Femur (tissue), 1 donor: Measurements from ENCODE around the gene NDUFB3.
"Not testable (repeated sequence)": the region's sequence is repeated elsewhere in the genome, so short reads cannot be mapped to it uniquely, and the experiment has no call there.

Source experiments
- DNase-seq: peaks from one replicate; pipeline ENCODE4 v3.0.0-alpha.2; 2017

The NDUFB3 gene

DNA sequence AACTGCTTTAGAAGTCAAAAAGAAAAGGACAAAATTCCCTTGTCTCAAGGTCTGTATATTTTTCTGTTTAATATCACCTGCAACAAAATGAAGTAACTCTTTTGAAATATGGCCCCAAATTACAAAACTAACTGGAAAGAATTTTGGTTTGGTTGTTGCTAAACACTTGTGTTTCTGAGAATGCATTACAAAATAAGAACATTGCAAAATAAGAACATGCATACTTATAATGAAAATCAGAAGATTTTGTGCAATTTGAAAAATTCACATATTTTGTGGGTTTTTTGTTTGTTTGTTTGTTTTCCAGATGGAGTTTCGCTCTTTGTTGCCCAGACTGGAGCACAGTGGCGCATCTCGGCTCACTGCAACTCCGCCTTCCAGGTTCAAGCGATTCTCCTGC, 21.8 kb downstream of the NDUFB3 start:
- no peak for DNase-seq

- DNase-seq: no peak
Measured at GRCh38 chr2:201100497-201100896, 28.7 kb downstream of the NDUFB3 start.

- DNase-seq: no peak
Measured at GRCh38 chr2:201105759-201106158, 34.0 kb downstream of the NDUFB3 start.

GRCh38 chr2:201107624-201108023, 35.8 kb downstream of the NDUFB3 start:
- DNase-seq: no peak

DNA sequence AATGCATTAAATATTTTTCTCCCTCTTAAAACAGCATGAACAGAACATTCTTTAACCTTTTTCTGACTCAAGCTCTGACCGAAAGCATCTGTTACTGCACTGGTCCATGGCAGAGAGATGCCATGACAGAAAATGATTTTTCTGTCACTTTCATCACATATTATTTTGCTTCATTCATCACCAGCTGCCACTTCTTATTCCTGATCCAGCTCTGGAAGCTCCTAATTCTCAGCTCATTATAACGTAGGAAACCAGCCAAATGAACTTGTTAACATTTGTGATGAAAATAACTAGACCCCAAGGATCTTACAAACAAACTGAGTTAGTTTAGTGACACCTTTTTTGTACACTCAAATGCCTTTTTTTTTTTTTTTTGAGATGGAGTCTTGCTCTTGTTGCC, 36.5 kb downstream of the NDUFB3 start:
- no peak for DNase-seq

DNA sequence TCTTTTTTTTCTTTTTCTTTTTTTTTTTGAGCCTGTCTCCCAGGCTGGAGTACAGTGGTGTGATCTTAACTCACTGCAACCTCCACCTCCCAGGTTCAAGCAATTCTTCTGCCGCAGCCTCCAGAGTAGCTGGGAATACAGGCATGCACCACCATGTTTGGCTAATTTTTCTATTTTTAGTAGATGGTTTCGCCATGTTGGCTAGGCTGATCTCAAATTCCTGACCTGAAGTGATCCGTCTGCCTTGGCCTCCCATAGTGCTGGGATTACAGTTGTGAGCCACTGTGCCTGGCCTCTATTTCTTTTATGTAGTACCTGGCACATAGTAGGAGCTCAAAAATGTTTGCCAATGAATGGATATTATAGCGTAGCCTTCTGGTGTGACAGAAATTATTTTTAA, 37.4 kb downstream of the NDUFB3 start:
- no peak for DNase-seq

DNA sequence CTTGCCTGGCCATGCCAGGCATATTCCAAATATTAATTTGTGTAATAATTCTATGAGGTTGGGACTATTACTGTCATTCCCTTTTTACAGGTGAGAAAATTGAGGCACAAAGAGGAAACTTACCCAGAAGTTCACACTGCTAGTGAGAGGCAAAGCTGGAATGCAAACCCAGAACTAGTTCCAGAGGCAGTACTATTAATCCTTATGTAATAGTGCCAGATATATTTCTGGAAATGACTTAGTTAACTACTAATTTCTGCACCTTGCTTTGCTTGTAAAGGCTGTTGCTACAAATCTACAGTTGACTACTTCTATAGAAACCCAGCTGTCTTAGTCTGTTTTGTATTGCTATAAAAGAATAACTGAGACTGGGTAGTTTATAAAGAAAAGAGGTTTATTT, 38.8 kb downstream of the NDUFB3 start:
- no peak for DNase-seq

DNA sequence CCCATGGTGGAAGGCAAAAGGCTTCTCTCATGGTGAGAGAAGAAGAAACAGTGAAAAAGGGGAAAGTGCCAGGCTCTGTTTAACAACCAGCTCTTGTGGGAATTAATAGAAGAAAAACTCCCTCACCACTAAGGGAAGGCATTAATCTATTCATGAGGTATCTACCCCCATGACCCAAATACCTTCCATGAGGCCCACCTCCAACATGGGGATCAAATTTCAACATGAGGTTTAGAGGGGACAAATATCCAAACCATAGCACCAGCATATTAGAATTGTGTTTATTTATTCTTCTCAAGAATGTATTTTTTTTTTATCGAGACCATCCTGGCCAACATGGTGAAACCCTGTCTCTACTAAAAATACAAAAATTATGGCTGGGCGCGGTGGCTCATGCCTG, 39.3 kb downstream of the NDUFB3 start:
- DNase-seq: no peak

DNA sequence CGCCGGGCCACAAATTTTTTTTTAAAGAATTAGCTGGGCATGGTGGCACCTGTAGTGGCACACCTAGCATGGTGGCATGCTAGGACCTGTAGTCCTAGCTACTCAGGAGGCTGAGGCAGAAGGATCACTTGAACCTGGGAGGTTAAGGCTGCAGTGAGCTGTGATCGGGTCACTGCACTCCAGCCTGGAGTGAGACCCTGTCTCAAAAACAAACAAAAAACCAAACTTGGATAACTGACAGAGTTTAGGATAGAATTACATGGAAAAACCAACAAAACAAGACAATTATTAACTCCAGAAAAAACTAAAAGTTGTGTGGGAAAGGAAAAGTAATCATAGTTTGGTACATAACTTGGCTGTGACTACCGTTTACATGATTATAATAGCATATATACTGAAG, 42.5 kb downstream of the NDUFB3 start:
- DNase-seq: no peak

- DNase-seq: no peak
Measured at GRCh38 chr2:201114846-201115245, 43.0 kb downstream of the NDUFB3 start.

- DNase-seq: peak; percentile 84
Measured at GRCh38 chr2:201116115-201116958, 44.5 kb downstream of the NDUFB3 start, which contains the start of gene CFLAR. CFLAR (plus strand) TSS chr2:201116164; CDS start chr2:201129866, 13,702 bp downstream.

DNA sequence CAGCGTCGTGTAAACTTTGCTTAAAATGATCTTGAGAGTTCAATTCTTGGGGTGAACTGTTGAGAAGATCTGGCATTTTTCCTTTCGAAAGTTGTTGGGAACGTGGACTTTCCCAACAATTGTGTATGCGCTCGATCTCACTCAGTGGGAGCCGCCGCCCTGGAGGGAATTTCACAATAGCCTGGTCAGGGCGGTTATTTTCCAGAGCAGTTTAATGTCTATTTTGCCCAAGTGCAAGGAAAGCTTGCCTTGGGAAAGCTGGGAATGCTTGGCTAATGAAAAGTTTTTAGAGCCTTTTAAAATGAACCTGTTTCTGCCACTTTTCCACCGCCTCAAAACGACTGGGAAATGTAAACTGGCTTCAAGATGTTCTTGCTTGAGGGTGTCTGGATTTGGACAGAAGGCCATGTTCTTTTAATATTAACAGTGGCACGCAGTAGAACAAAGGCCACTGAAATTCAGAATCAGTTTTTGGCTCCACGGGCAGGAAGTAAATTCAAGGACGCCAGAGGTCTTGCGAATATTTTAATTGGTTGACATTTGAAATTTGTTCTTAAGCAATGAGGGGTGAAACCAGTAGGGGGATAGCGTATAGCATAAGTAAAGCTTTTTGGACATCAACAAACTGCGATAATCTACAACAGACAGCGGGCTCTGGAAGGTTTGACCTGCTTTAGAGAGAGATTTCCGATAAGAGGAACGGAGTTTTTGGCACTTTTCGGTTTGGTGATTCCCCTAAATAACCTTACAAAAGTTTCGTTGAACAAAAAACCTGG, 45.3 kb downstream of the NDUFB3 start:
- peak; percentile 72 for DNase-seq

- DNase-seq: not testable (repeated sequence)
Measured at GRCh38 chr2:201117735-201118094, 45.9 kb downstream of the NDUFB3 start.

DNA sequence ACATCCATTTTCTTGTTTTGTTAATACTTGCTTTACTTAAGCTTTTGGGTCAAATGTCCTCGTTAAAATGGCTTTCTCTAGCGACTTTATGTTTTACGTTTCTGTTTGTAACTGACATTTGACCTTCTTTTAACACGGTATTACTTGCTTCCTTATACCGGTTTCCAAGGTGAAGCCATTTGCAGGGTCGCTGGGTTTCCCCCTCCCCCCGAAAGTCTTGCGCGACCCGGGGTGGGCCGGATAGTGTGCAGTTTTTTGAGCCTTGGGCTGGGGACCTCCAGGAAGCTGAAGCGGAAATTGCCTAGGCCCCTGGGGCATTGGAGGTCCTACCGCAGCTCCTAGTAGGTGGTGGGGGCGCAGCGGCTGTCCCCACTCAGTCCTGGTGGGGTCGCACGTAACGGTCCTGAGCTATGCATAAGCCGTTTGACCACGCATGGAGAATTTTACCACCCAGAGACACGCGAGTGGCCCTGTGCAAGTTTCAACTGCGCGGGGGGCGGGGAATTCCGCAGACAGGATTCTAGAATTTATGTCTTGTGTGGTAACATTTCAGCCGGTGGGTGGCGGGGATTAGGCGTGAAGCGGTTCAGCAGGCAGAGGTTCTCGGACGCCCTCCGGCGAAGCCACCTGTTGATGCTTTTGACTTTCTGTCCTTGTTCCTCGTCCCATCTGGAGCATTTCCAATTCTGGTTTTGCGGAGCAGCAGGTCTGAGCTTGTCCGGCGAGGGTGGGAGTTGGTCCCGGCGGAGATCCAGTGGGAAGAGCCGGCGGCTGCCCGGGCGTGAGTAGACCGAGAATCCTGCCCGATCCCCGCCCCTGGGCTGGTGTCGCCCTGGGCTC, 46.5 kb downstream of the NDUFB3 start:
- peak; percentile 88 for DNase-seq

DNA sequence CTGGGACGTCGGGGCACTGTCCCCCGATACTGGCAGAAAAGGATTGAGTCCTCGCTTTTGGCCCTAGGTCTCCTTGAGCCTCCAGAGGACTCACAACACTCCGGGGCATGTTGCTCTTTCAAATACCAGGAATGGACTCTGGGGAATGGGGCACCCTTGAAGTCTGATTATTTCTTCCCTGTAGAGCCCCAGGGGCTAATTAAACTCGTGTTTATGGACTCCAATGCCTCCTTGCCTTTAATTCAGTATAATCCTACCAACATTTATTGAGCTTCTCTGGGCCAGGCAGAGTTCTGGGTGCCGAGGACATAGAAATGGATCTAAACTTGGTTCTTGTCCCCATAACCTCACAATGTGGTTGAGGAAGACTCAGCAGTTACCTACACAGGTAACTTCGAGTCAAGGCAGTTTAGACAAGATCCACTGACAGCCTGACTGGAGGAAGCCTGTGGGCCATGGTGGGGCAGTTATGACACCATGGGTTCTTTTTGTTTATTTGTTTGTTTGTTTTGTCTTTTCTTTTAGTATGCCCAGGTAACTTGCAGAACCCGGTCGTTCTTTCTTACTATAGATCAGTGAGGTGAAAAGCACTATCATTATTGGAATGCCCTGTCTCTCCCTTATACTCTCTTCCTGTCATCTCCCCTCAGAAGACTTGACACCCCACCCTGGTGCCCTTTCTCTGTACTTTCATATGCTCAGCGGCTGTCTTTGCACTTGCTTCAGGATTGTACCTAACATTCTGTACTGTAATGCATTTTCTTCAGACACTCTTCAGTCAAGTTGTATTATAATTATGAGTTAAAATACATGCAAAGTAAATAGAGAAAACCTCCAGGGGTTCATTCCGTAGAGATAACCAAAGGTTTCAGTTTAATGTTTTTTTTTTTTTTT, 47.4 kb downstream of the NDUFB3 start:
- no peak for DNase-seq

DNA sequence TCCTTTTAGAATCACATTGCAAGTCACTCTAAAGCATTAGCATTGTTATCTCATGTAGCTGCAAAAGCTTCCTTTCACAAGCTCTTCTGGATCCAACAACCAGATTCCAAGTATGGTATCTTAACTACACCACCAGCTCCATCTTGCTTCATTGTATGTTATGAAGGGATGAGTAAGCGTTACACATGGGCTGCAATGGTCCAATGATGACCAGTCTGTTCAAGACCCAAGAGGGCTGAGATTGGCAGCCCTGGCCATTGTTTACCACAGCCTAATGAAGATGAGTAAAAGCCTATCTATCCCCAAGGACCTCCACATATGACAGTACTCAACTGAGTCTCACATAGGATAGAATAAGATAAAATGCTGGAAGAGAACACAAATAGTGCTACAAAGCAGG, 50.5 kb downstream of the NDUFB3 start:
- DNase-seq: no peak

GRCh38 chr2:201126308-201127151, 54.7 kb downstream of the NDUFB3 start:
- DNase-seq: no peak

DNA sequence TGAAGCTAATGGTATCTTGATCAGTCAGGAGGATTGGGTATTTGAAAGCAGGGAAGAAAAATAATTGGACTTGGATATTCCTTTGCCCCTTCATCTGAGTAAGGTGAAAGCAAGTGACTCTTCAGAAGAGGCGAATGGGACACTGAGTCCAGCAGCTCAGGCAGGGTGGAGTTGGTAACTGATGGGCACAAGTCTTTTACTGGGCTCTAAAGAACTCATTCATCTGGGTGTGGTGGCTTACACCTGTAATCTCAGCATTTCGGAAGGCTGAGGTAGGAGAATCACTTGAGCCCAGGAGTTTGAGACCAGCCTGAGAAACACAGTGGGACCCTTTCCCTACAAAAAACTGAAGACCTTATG, 55.3 kb downstream of the NDUFB3 start:
- no peak for DNase-seq

- DNase-seq: no peak
Measured at GRCh38 chr2:201127570-201127969, 55.8 kb downstream of the NDUFB3 start.

DNA sequence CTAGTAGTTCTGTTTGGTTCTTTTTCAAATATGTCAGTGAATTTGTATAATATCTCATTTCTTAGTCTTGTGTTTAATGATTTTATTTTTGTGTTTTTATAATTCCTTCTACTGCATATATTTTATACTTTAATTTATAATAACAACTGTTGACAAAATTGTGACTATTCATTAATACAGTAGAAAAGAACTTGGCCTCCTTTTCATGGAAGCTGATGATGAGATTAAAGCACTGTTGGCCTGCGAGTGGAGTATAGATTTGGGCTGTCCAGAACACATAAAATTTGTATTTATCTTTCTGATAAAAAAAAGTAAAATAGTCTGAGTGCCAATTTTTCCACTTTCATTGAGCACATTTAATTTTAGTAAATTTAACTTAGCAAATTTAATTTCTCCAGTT, 56.2 kb downstream of the NDUFB3 start:
- DNase-seq: no peak

DNA sequence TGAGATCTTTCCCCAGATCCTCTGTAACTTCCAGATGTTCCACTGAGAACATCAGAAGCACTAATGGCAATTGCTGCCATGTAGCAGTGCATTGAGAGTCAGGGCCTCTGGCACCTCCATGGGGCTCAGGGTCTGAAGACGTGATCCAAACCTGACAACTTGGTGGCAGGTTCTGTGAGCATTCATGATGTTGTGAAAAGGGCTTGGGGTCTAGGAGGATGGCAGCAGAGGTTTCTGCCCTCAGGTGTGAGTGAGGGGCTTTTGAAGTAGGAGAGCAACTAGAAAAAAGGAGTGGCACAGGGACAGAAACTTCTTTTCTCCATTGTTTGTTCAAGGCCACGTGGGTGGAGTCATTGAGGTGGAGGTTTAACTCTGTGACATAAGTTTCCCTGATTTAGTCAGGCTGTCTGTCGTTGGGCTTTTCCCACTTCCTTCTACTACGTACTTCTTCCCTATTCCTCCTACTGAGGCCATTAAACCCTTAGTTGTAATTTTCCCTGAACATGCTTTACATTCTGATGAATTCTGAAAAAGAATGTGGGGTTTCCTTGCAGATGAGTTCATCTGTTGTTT, 57.2 kb downstream of the NDUFB3 start:
- no peak for DNase-seq
